COLO829 (cell line): ENCODE results near the gene FIGNL2.
A peak's percentile ranks its signal among the peaks of the same experiment; 100 is the strongest.
"Not testable (repeated sequence)": the region's sequence is repeated elsewhere in the genome, so short reads cannot be mapped to it uniquely, and the experiment has no call there.

Experiments used
- DNase-seq: peaks from one replicate; pipeline ENCODE4 v3.0.0; 2012; ENCODE audit warnings: low spot score

Gene FIGNL2

DNA sequence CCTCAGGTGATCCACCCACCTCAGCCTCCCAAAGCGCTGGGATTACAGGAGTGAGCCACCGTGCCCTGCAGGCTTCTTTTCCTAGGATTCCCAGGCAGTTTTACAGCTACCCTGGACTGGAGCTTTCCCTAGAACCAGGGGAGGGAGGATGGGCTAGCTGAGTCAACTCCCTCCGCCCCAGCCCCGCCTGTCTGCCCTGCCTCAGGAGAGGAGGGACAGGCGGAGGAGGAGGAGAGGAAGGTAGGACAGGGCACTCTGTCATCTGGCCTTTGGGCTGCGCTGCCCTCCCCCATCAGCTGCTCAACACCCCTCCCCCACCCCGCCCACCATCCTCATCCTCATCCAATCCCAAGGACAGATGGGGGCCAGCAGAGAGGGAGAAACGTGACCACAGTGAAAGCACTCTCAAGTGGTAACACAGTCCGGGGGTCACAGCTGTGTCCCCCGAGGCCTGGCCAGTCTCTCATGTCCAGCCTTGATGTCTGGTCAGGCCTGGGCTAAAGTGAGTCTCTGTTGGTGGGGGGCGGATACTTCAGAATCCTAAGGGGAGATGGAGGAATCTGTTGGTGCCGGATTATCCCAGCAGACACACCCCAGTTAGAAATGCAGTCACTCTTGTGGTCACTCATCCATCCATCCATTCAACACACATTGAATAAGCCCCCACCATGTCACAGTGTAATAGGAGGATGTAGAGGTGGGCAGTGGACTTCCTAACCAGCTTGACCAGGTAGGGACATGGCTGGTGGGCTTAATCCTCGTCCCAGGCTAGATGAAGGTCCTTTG is 12.3 kb downstream of the FIGNL2 start:
- no peak for DNase-seq

DNA sequence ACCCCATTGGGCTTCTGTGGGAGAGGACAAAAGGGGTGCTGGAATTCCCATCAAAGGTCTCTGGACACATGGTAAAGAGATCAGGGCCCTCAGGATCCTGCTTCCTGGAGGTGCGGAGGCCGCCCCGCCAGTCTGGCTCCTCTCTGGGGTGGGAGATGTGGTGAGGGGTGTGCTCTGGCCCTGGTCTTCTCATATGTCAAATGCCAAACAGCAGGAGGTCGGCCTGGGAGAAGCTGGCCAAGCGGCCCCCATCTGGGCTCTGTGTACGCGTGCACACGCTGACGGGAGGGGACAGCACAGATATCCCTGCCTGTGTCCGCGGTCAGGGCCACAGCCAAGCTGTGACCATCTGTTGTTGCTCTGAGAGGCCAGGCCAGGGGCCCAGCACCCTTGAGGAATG is 14.1 kb downstream of the FIGNL2 start:
- no peak for DNase-seq

DNA sequence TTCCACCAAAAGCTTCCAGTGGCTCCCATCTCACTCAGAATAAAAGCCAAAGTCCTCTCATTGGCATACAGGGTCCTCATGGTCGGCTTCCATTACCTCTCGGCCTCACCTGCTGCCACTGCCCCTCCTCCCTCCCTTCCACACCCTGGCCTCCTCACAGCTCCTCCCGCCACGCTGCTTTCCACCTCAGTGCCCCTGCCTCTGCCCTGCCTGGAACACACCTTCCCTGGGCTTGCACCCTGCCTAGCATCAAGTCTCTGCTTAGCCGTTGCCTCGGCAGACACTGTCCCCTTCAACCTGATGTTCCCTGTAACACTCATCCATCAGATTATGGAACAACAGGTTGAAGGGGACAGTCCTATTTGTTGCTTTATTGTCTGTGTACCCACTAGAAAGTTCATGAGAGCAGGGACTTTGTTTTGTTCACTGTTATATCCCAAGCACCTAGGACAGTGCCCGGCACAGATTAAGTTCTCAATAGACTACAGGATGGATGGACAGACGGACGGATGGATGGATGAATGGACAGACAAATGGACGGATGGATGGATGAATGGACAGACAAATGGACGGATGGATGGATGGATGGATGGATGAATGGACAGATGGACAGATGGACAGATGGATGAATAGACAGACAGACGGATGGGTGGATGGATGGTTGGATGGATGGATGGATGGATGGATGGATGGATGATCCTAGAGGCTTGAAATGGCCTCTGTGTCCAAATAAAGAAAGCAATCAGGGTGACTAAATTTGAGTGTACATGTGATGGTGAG is 14.9 kb downstream of the FIGNL2 start:
- no peak for DNase-seq

DNA sequence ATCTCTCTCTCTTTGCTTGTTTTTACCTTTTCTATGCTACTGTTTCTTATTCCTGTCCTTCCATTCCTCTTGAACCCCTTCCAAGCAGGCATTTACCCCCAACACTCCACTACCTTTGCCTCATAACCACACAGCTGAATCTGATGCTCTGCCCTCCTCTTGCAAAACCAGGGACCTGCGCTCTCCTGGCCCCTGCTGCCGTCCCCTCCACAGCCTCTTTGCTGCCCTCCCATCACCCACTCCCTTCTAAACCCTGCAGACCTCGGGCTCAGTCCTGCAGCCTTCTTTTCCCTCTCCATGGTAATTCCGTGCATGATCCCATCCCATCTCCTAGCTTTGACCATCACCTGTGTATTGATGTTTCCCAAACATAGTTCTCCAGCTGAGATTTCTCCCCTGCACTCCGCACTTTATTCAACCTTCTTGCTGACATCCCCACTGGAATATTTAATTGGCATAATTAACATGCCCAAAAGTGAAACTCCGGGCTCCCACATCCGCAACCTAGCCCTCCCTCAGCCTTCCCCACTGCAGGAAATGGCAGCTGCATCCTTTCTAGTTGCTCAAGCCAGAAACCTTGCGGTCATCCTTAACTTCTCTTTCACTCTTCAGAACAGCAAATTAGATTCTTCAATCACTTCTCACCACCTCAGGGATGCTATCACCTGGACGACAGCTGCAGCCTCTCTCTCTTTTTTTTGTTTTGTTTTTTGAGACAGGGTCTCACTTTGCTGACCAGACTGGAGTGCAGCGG is 16.0 kb downstream of the FIGNL2 start:
- no peak for DNase-seq

GRCh38 chr12:51831817-51832216 is 16.7 kb downstream of the FIGNL2 start:
- DNase-seq = not testable (repeated sequence)

DNA sequence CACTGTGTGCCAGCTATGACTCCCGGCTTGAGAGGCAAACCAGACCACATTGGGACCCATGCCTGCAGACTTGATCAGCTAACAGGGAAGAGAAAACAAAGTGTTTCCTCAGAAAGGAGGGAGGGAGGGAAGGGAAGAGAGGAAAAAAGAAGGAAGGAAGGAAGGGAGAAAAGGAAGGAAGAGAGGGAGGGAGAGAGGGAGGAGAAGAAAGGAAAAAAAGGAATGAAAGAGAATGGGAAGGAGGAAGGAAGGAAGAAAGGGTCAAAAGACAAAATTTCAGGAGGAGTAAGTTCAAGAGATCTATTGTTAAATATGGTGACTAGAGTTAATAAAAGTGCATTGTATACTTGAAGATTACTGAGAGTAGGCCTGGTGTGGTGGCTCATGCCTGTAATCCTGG is 18.9 kb downstream of the FIGNL2 start:
- DNase-seq = no peak

DNA sequence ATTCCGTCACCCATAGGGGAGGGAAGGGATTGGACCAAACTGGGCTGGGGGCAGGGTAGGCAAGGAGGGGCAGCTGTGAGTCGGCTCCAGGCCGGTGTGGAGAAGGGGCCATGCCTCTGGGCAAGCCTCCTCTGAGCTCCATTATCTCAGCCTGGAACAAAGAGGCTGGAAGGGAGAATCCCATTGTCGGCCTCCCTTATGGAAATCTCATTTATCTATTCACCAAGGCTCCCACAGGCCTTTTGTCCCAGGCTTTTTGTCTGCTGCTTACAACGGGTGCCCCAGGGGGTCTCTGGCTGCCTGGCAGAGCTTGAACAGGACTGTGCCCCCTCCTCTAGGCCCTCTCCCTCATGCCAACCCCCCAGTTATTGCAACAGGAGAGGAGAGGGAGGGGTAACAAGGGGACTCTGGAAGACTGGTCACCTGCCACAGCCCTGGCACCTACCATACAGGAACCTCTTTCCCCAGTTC is 19.5 kb downstream of the FIGNL2 start:
- no peak for DNase-seq

DNA sequence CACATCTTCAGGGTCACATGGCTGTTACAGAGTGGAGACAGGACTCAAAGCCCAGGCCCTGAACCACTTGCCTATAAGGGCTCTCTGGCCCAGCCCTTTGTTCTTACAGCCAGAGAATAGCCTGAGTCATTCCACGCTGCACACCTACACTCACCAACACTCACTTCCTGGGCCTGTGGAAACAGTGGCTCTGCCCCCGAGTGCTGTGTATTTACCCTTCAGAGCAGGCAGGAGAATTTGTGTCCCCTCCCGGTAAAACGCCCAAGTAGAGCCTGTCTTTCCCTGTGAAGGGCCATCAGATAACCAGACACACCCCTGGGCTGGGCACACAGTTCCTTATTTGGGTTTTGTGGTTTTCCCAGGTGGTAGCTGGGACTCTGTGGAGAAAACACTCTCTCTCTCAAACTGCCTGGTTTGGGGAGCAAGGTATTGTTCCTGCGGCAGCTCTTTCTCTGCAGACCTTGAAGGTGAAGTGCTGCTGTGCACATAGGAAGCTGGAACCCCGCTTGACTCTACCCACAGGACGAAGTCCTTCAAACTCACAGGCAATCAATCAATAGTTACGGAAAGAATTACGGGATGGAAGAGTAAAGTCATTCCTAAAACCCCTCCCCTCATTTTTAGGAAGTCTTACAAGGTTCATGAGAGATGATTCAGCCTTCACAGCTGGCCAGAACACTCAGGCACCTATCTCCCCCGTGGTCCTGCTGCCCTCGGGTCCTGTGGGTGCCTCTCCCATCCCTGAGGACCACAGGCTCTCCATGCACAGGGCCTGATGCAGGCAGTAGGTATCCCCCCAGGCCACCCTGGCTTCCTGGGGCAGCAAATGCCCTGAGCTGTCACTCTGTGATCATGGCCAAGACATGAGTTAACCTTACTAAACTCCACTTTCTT is 20.3 kb downstream of the FIGNL2 start:
- DNase-seq = no peak

GRCh38 chr12:51826881-51827280 is 21.6 kb downstream of the FIGNL2 start:
- no peak for DNase-seq

DNA sequence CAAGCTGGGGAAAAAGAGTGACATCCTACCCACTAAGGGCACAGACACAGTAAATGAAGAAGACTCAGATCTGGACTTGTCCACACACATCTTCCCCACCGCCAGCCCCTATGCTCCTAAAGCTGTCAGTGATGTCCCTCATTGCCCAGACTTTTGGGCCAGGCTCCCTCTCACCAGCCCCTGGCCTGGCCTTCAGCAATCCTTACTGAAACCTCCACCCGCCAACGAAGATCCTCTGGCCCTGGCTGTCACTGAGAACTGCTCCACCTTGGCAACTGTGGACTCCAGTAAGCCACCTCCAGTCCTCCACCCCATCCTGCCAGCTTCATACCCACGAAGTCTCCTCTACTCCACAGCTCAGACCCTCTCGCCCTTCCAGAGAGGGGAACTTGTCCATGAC is 23.3 kb downstream of the FIGNL2 start:
- no peak for DNase-seq

DNA sequence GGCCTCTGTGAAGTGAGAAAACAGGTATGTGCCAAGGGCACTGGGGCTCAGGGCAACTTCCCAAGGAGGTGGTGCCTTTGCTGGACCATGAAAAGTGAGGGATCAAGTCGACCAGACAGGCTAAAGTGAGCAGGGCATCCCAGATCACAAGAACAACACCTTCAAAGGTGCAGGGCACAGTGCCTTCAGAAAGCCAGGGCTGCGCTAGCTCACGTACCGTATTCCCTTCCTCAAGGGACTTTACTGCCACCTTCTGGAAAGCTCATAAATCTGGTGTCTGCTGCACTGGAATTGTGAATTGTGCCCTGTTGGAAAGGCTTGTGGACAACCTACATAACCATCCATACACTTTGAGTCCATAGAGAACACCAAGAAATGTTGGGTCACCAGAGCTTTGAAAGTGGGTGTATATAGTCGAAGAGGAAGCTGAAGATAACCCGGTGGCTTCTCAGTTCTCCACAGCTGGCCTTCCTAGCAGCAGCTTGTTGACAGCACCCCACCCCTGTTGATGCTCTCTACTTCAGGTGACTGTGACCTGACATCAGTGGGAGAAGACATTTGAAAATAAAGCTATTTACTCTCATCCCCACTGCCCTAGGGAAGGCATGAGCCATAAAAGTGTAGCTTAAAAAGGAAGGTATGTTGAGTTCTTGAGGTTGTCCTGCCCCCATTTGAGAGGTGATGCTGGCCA is 24.5 kb downstream of the FIGNL2 start:
- peak; percentile 60 for DNase-seq

GRCh38 chr12:51822956-51823355 is 25.6 kb downstream of the FIGNL2 start:
- no peak for DNase-seq

- DNase-seq = no peak
Observed at GRCh38 chr12:51822261-51822616, 26.3 kb downstream of the FIGNL2 start.

- no peak for DNase-seq
Observed at GRCh38 chr12:51821440-51822260, 26.9 kb downstream of the FIGNL2 start.

GRCh38 chr12:51820526-51821439 is 27.7 kb downstream of the FIGNL2 start:
- no peak for DNase-seq

GRCh38 chr12:51819736-51820525 is 28.6 kb downstream of the FIGNL2 start:
- no peak for DNase-seq

- DNase-seq = no peak
Observed at GRCh38 chr12:51818566-51819300, 29.8 kb downstream of the FIGNL2 start.

DNA sequence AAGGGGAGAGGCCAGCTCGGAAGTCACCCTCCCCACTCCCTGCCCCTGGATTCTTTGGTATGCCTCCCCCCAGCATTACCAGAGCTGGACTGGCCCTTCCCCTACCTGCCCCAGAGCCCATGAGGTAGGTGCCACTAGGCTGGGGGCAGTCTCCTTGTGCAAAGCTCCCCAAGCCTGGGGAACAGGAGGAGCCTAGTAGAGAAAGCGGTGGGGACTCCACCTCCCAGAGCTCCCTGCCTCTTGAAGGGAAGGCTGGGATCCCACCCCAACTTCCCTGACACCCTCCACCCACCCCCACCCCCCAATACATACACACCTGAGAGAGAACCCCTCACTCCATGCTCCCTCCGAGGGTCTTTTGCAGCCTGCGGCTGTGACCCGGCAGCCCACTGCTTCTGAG is 30.4 kb downstream of the FIGNL2 start:
- DNase-seq = no peak
